ENCODE data around the gene MYO1C. TPM values are rescaled to one million over a fixed set of nuclear protein-coding genes. Genes with fewer than 3 reads are reported as not detected.
A peak's percentile ranks its signal among the peaks of the same experiment; 100 is the strongest.

The MYO1C gene
- total and polyA plus RNA-seq, 12 donors: 11.6 to 103 (median 71.3) TPM

GRCh38 chr17:1434150-1434549 lies 58.3 kb downstream of the MYO1C start:
- no peaks in the 10 kb centered on the region for H3K9me3 ChIP-seq (replicated peaks in 1 of 3)
- no peak for TF ChIP-seq POLR2A (IDR thresholded peaks at IDR 0.05)
- TF ChIP-seq, protein P1, sequence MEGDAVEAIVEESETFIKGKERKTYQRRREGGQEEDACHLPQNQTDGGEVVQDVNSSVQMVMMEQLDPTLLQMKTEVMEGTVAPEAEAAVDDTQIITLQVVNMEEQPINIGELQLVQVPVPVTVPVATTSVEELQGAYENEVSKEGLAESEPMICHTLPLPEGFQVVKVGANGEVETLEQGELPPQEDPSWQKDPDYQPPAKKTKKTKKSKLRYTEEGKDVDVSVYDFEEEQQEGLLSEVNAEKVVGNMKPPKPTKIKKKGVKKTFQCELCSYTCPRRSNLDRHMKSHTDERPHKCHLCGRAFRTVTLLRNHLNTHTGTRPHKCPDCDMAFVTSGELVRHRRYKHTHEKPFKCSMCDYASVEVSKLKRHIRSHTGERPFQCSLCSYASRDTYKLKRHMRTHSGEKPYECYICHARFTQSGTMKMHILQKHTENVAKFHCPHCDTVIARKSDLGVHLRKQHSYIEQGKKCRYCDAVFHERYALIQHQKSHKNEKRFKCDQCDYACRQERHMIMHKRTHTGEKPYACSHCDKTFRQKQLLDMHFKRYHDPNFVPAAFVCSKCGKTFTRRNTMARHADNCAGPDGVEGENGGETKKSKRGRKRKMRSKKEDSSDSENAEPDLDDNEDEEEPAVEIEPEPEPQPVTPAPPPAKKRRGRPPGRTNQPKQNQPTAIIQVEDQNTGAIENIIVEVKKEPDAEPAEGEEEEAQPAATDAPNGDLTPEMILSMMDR (IDR thresholded peaks at IDR 0.05): no peak
- H3K4me1 ChIP-seq (replicated peaks in 1 of 2): peaks cover 23 to 48% of the 10 kb centered on the region in 2 donors
- 88 to 97% (median 92%) methylated on average over 3 of the region's 3 CpGs for WGBS, 4 donors
- peaks cover 0 to 27% of the 10 kb centered on the region in 2 donors for H3K36me3 ChIP-seq (replicated peaks in 1 of 2)
- H3K4me3 ChIP-seq: no peak overlapping the region
- peak in 2 of 7 donors; percentile 16 to 19 for DNase-seq
- no peaks in the 10 kb centered on the region for H3K27me3 ChIP-seq
- peak overlapping the region in 1 of 5 donors; percentile 12 for H3K27ac ChIP-seq
- intact Hi-C loops (cut with DNase I): no loop called here

GRCh38 chr17:1431631-1432104 lies 60.8 kb downstream of the MYO1C start:
- Histone ChIP-seq H3K27me3 (no peaks in the 10 kb centered on the region), H3K36me3 (replicated peaks in 1 of 2) (peaks cover 0 to 26% of the 10 kb centered on the region in 2 donors), H3K9me3 (replicated peaks in 1 of 3) (no peaks in the 10 kb centered on the region), H3K4me3 (no peak overlapping the region), H3K27ac (no peak overlapping the region), H3K4me1 (replicated peaks in 1 of 2) (peaks cover 12 to 34% of the 10 kb centered on the region in 2 donors)
- WGBS, 4 donors: 50 to 70% (median 52%) methylated on average over 2 of the region's 2 CpGs
- TF ChIP-seq, protein P1 (IDR thresholded peaks at IDR 0.05): no peak
- no peak for TF ChIP-seq POLR2A (IDR thresholded peaks at IDR 0.05)
- intact Hi-C loops (cut with DNase I): no loop called here
- peak in 4 of 7 donors; percentile 33 to 63 (median 47) for DNase-seq

DNA sequence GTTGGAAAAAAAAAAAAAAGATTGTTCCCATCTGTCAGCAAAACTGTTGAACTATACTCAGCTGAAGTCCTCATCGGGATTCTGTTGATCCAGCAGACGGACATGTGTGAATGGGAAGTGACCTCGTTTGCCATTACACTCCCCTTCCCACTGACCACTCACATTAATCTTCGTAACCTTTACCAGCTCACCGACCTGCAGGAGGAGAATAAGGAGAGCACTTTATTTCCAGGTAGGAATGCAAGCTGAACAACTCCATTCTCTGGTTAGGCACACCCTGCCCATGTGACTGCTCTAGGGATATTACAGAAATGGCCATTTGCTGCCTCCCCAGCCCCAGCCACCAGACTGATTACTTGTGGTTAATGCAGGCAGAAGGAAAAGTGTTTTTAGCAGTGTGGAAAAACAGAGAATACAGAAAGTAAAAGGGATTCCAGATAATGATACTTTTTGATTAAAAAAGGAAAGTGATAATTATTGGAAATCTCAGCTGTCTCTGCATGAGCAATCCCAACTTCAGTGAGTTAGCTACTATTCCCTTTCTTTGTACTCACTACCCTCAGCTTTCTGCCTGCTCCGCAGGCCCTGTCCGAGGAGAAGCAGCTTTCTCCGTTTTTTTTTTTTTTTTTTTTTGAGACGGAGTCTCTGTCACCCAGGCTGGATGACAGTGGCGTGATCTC lies 68.9 kb downstream of the MYO1C start:
- peaks cover 0 to 42% of the 10 kb centered on the region in 2 donors for H3K36me3 ChIP-seq (replicated peaks in 1 of 2)
- peak overlapping the region in 1 of 5 donors; percentile 44 for H3K27ac ChIP-seq
- WGBS, 4 donors: 68 to 81% (median 76%) methylated on average over 10 of the region's 10 CpGs
- H3K4me3 ChIP-seq: no peak overlapping the region
- peaks cover 0 to 7% of the 10 kb centered on the region in 2 donors for H3K4me1 ChIP-seq (replicated peaks in 1 of 2)
- TF ChIP-seq, protein P1 (IDR thresholded peaks at IDR 0.05): no peak
- no peak for TF ChIP-seq POLR2A (IDR thresholded peaks at IDR 0.05)
- DNase-seq: no peak
- no peaks in the 10 kb centered on the region for H3K27me3 ChIP-seq
- intact Hi-C loops (cut with DNase I): no loop called here
- H3K9me3 ChIP-seq (replicated peaks in 1 of 3): no peaks in the 10 kb centered on the region

GRCh38 chr17:1422885-1423284 lies 69.6 kb downstream of the MYO1C start:
- H3K9me3 ChIP-seq (replicated peaks in 1 of 3): no peaks in the 10 kb centered on the region
- no peak overlapping the region for H3K4me3 ChIP-seq
- WGBS, 4 donors: 54 to 68% (median 64%) methylated on average over 7 of the region's 7 CpGs
- intact Hi-C loops (cut with DNase I): no loop called here
- DNase-seq: peak in 2 of 7 donors; percentile 35 to 43
- TF ChIP-seq, protein P1 (IDR thresholded peaks at IDR 0.05): no peak
- TF ChIP-seq POLR2A (IDR thresholded peaks at IDR 0.05): no peak
- no peaks in the 10 kb centered on the region for H3K27me3 ChIP-seq
- H3K36me3 ChIP-seq (replicated peaks in 1 of 2): peaks cover 0 to 42% of the 10 kb centered on the region in 2 donors
- H3K4me1 ChIP-seq (replicated peaks in 1 of 2): peaks cover 0 to 7% of the 10 kb centered on the region in 2 donors
- peak overlapping the region in 2 of 5 donors; percentile 21 to 44 for H3K27ac ChIP-seq
